HepG2 (cell line): ENCODE data around the gene SLC23A2. TPM values are rescaled to one million over a fixed set of nuclear protein-coding genes. Genes with fewer than 3 reads are reported as not detected.

Source experiments
- CSRNP1 ChIP-seq: sonication (generic); formaldehyde crosslinking; IDR thresholded peaks from 2 replicates; pipeline ENCODE4 v1.8.1; 2023; ENCODE audit warnings: mild to moderate bottlenecking, missing genetic modification reagents
- CTCF ChIP-seq: sonication (generic); formaldehyde crosslinking; IDR thresholded peaks from 2 replicates; pipeline ENCODE4 v1.5.0; 2020; ENCODE audit warnings: mild to moderate bottlenecking, missing genetic modification reagents, moderate library complexity
- JUNB ChIP-seq: sonication (generic); formaldehyde crosslinking; IDR thresholded peaks from 2 replicates; pipeline ENCODE4 v1.8.0; 2022; ENCODE audit warnings: missing genetic modification reagents, mild to moderate bottlenecking, borderline replicate concordance
- POGK ChIP-seq: sonication (generic); formaldehyde crosslinking; conservative IDR thresholded peaks from 2 replicates; pipeline ENCODE4 v1.8.0; 2022; ENCODE audit warnings: mild to moderate bottlenecking, moderate library complexity, missing genetic modification reagents
- RAD51 ChIP-seq: fragments of 450-650 bp; IDR thresholded peaks from 2 replicates; pipeline ENCODE4 v1.6.1; 2016; ENCODE audit warnings: borderline replicate concordance
- RERE ChIP-seq: IDR thresholded peaks from 2 replicates; pipeline ENCODE4 v1.6.1; 2016; ENCODE audit warnings: low read depth, missing genetic modification reagents, missing compliant biosample characterization
- TFE3 ChIP-seq: IDR thresholded peaks from 2 replicates; pipeline ENCODE4 v1.6.1; 2016
- THYN1 ChIP-seq: sonication (generic); formaldehyde crosslinking; IDR thresholded peaks from 2 replicates; pipeline ENCODE4 v1.8.1; 2023; ENCODE audit warnings: low read depth, mild to moderate bottlenecking, moderate library complexity, missing genetic modification reagents, borderline replicate concordance
- TRAFD1 ChIP-seq: sonication (generic); formaldehyde crosslinking; IDR thresholded peaks from 2 replicates; pipeline ENCODE4 v1.5.1; 2020; ENCODE audit warnings: missing genetic modification reagents, mild to moderate bottlenecking, borderline replicate concordance
- ZBTB7B ChIP-seq: sonication (generic); formaldehyde crosslinking; IDR thresholded peaks from 2 replicates; pipeline ENCODE4 v1.4.0; 2020; ENCODE audit warnings: missing genetic modification reagents
- ZNF24 ChIP-seq: fragments of 450-650 bp; IDR thresholded peaks from 2 replicates; pipeline ENCODE4 v1.6.1; 2017; ENCODE audit warnings: antibody characterized with exemption, mild to moderate bottlenecking
- ZNF510 ChIP-seq: sonication (generic); formaldehyde crosslinking; IDR thresholded peaks from 2 replicates; pipeline ENCODE4 v1.4.0; 2020; ENCODE audit warnings: low read depth, mild to moderate bottlenecking, missing genetic modification reagents
- ZNF598 ChIP-seq: sonication (generic); formaldehyde crosslinking; IDR thresholded peaks from 2 replicates; pipeline ENCODE4 v1.5.1; 2020; ENCODE audit warnings: mild to moderate bottlenecking, missing genetic modification reagents, borderline replicate concordance
- polyA plus RNA-seq, 8 experiments: library from polyadenylated mRNA; depleted of rRNA in 3 of 8; stranded (reverse) in 7 of 8; unstranded in 1 of 8; fragments of >200 nt; fragmentation: Illumina TruSeq in 4 of 8; extraction: Trizol in 4 of 8; gene quantifications; 2 replicates each; pipeline versions ENCODE4 v1.2.1 to v1.2.3, GENCODE V29; 2011 to 2016; ENCODE audit warnings: low read depth in 4 of 8, missing spikeins in 1 of 8, mixed read lengths in 1 of 8; ENCODE audit not compliant: insufficient read depth in 1 of 8
- total RNA-seq, 5 experiments: library from RNA; depleted of rRNA; stranded (reverse); fragments of >200 nt; fragmentation: Illumina TruSeq; extraction: Trizol; gene quantifications; 2 replicates each; pipeline ENCODE4 v1.2.3, GENCODE V29; 2016; ENCODE audit warnings: low read depth in 1 of 5

SLC23A2 gene
- total and polyA plus RNA-seq, 2 of the 13 experiments (the other 11 are each of a cell fraction or from before 2014, with no cell fraction given), result 42.2 to 51.2 TPM

GRCh38 chr20:4973330-4974097 is 27.8 kb downstream of the SLC23A2 start (continued):
- TF ChIP-seq RERE (CRISPR knock-in tag) (peak; percentile 91), TFE3 (CRISPR knock-in tag) (peak; percentile 100), RAD51 (no peak; the same call in 1 of the 2 replicates), THYN1 (CRISPR knock-in tag) (peak; percentile 97; the same call in 1 of the 2 replicates), TRAFD1 (0 out of 2 replicates have a peak, but pooled peaks have one; percentile 63), POGK (CRISPR knock-in tag) (peak; percentile 87), ZNF510 (CRISPR knock-in tag) (peak; percentile 80; the same call in 1 of the 2 replicates), JUNB (CRISPR knock-in tag) (no peak), ZBTB7B (CRISPR knock-in tag) (peak; percentile 85), CTCF (CRISPR knock-in tag) (peak; percentile 38), ZNF24 (no peak; the same call in 1 of the 2 replicates), ZNF598 (CRISPR knock-in tag) (peak; percentile 89; the same call in 1 of the 2 replicates), CSRNP1 (CRISPR knock-in tag) (peak; percentile 91)
